EH (cell line): ENCODE measurements around the gene APLNR.

Experiments used
- DNase-seq: peaks from one replicate; pipeline ENCODE4 v3.0.0-alpha.2; 2015; ENCODE audit warnings: low read depth

The APLNR gene

DNA sequence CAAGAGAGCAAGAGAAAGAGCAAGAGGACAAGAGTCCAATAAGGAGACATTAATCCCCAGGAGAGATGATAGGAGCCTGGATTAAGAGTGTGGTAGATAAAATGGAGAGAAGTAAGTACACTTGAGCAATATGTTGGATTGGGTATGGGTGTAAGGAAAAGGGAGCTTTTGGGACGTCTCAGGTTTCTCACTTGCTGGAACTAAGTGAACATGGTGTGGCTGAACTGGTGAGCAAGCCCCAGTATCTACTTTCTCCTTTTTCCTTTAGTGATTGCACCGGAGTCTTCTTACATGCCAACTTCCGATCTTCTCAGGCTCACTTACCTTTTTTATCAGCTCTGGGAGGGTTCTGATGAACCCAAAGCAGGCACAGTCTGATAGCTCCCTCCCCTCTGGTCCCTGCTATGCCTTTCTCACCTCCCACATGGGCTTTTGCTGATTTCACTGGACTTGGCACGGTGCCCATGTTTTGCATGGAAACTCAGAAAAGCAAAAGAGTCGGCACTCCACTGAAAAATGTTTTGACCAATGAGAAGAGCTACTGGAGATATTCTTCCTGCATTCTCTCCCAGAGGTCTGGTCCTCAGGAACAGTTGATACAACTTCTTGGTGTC is 14.5 kb upstream of the APLNR start:
- DNase-seq, result peak; percentile 60

DNA sequence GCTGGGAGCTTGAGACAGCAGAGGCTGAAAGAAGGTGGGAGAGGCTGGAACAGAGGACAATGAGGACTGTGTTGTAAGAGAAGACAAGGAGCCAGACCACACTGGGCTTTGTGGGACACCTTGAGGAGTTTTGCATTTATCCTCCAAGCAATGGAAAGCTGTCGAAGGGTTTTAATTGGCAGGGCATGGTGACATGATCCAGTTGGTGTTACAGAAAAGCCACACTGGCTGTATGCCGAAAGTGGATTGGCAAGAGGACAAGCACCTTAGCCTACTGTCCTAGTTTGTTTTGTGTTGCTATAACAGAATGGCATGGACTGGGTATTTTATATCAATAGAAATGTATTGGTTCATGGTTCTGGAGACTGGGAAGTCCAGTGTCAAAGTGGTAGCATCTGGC is 14.0 kb upstream of the APLNR start:
- DNase-seq, result no peak

DNA sequence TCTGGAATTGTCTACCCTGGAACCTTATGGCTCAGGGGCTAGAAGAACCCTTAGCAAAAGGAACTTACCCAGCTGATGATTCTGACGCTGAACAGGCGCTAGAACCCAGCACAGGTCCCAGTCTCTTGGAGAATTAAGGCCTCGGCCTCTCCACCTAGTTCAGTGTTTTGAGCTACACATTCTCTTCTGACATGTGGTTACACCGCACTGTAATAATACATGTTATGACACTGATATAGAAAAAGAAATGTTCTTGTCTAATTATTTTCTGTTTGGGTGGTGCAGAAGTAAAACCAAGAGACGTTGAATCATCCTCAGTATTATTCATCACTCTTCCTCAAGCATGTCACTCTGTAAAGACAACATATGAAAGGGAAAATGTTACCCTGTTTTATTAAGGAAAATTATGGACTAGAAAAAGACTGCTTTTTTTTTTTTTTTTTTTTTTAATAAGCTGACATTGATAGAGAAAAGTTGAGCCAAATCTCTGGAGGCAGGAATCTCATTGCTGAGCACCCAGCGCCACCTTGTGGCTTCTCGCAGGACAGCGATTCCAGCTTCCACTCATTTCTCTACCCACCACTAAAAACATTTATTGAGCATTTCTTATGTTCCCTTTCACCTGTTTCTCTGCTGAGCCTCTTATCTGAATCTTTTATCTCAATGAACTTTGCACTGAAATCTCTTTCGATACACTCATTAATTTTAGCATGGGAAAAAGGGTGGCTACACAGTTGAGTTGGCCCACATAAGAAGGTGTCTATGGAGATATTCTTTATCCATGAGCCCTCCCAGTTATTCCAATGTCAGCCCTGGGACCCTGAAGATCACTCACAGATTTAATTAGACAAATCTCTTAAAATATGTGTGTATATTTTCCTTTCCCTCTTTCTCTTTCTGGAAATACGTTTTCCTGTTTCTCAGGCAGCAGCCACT is 12.6 kb upstream of the APLNR start:
- DNase-seq, result peak; percentile 69

DNA sequence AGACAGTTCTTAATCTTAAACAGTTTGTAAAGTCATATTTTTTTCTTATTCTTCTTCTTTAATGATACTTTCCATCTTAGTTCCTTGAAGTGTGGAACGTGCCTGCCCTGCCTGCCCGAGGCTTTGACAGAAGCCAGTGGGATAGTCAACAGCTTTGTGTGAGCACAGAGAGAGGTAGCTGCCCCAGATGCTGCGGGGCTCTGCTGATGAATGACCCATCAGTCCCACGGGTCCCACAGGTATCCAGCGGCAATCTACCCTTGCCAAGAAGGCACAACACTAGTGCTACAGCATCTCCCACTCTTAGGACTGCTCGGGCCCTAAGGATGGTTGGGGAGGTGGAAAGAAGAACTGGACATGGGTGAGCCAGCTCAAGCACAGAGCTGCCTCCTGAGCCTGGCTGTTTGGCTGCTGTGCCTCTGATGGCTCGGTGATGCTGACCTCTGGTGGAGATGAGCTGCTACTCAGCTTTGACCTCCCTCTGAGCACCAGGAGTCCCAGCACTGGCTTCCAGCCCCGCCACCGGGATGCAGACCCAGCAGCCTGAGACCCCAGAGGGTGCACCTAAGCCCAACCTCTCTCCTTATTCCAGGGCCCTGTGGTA is 11.8 kb upstream of the APLNR start:
- peak; percentile 78 for DNase-seq

DNA sequence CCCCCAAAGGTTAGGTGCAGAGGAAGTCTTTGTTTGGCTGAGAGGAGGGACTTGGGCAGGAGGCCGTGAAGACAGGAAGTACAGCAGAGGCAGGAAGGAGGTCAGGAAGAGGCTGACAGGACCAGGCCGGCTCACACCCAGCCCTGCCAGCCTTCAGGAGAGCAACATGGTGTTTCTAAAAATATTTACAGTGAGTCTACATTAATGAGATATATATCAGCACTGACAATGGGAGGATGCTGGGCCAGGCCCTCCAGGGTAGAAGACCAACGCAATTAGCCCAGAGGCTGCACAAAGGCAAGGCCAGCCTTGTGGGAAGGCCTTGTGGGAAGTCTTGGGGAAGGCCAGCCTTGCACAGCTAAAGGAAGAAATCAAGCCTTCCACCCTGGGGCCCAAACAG is 7.9 kb upstream of the APLNR start:
- DNase-seq, result no peak

DNA sequence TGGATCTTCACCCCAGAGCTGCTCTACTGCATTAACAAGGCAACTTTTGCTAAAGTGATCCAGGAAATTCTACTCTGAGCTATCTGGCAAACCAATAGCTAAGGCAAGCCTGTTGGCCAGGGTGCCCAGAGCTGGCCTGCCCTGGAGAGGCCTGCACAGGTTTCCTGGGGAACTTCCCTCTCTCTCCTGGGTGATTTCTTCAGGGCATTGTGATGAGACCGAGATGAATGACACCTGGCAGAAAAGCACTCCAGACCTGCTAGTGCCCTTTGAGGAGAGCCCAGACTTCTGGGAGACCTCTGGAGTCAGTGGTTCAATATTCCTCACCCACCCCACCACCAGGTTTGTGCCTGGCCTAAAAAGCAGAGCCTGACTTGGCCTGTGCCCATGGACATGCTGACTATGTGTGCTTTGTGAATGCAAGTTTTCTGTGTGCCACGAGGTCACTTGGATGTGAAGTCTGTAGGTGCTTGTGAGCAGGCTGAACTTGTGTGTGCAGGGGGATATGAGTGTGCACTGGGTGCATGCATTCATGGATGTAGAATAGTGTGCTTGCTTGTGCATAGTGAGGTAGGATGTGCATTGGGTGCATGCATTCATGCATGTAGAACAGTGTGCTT is 4.4 kb upstream of the APLNR start:
- no peak for DNase-seq

DNA sequence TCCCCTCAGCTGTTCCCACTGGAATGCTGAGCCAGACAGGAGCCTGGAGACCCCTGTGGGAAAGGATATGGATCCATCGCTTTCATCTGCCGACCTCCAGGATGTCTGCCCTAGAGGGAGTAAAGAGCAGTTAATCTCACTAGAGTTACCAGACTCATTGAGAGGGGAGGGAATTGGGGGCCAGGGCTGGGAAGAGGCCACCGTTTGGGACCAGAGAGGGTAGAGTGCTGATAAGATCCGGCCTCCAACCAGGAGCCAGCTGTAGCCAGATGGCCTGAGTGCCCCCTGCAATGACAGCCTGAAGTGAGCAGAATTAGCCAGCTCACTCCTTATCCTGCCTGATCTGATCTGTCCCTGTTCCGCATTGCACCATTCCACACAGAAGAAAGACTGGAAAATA is 3.7 kb upstream of the APLNR start:
- DNase-seq, result no peak

DNA sequence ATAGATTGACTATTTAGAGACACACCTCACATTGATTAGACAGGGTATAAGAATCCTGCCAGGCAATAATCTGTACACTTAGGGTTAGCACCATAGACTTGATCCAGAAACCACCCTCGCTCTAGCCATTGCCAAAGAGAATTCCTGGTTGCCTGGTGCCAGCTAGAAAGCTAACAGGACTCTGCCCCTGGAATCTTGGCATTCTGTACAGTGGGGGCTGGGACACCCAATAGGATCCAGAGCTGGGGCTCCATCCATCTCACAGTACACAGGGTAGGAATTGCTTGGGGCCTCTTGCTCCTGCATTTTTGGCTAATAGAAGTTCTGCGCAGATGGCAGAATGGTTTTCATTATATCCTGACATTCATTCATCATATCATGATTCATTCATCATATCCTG is 3.0 kb upstream of the APLNR start:
- no peak for DNase-seq

DNA sequence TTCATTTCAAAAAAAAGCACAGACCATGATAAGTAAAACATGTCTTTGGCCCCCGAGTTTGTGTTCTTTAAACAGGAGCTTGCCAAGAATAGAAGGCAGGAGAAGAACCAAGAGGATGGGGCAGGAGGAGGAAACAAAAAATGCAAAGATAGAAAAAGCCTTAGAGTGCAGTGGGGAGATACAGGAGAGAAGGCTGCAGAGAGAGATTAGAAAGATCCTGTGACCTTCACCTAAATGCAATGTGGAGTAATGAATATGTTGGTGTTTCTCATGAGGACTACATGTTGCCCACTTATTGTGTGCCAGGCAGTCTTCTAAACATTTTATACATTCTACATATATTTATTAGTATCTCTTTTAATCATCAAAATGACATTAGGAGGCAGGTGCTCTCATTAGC is 2.3 kb upstream of the APLNR start:
- DNase-seq, result no peak

DNA sequence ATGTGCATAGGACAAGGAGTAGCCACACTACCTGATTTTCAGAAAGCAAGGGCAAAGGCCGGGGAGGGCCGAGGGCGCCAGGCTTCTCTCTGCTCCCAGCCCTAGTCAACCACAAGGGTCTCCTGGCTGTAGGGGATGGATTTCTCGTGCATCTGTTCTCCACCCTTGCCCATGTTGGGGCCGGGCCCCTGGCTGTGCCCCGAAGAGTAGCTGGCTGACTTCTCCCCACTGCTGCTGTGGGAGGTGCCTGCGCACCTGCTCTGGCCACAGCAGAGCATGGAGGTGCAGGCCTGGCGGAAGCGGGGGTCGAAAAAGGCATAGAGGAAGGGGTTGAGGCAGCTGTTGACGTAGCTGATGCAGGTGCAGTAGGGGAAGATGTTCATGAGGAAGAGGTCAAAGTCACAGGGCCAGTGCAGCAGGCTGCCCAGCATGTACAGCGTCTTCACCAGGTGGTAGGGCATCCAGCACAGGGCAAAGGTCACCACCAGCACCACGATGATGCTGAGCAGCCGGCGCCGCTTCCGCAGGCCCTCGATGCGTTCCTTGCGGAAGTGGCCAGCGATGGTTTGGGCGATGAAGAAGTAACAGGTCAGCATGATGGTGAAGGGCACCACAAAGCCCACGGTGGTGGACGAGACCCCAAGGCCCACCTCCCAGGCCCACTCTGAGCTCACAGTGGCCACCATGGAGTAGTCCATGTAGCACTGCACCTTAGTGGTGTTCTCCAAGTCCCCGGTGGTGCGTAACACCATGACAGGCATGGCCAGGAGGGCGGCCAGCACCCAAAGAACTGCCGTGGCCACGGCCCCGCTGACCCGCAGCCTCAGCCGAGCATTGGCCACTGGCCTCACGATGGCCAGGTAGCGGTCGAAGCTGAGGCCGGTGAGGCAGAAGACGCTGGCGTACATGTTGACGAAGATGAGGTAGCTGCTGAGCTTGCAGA is 1.0 kb downstream of the APLNR start:
- DNase-seq, result no peak

DNA sequence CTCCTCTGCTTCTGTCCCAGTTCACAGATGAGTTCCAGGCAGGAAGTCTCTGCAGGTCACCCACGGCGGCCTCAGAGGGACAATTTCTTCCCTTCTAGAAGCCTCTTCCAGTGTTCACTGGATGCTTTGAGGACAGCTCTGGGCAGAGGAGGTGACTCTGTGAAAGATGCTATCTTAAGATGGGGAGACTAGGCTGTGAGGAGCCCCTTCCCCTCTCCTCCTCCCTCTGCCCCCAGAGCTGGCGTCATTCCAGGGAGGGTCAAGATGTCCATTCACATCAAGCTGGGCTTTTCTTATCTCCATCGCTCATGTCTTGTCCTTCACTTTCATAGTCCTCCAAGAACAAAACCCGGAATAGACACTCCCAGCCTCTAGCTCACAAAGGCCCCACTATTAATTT is 3.3 kb downstream of the APLNR start:
- no peak for DNase-seq

DNA sequence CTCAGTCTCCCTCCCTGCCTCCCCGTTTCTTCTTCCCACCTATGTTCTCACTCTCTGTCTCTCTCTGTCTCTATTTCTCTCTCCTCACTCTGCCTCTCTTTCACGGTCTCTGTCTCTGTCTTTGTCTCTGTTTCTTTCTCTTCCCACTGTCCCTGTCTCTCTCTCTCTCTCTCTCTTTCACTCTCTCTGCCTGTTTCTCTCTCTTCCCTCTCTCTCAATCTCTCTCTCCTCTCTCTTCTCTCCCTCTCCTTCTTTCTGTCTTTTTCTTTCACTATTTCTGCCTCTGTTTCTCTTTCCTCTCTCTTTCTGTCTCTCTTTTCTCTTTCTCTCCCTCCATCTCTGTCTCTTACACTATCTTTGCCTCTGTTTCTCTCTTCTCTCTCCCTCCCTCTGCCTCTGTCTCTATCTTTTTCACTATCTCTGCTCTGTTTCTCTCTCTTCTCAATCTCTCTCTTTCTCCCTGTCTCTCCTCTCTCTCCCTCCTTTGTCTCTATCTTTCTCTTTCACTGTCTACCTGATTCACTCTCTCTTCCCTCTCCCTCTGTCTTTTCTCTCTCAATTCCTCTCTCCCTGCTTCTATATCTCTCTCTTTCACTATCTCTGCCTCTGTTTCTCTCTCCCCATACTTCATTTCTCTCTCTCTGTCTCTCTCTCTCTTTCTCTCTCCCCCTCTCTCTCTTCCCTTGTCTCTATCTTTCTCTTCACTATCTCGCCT is 5.4 kb downstream of the APLNR start:
- no peak for DNase-seq

DNA sequence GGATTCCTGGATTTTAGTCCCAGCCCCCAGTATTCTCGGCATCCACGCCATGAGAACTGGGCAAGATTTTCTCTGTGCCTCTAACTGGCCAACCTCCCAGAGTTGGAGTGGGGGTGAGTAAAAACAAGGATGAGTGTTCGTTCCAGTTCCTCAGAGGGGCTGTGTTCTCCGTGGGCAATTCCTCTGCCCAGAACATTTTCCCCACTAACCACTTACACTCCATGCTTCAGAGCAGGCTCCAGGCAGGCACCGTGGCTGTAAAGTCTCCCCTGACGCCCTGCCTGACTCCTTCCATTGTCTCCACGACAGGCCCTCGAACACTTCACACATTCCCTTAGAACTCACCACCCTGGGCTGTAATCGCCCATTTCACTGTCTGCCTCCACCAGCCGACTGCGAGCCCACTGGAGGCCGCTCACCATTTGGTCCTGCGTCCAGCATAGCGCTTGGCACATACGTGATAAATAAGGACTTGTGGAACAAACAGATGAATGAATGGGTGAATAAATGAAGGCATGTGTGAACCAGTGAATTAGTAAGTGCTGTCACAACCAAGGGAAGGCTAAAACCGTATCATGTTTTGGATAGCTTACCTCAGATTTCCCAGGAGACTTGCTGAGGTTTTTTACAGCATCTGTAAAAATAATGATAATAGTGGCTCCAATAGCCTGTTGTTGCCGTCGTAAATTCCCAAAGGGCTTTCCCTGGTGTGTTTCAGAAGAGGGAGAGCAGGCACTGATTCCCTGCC is 6.1 kb downstream of the APLNR start:
- no peak for DNase-seq

DNA sequence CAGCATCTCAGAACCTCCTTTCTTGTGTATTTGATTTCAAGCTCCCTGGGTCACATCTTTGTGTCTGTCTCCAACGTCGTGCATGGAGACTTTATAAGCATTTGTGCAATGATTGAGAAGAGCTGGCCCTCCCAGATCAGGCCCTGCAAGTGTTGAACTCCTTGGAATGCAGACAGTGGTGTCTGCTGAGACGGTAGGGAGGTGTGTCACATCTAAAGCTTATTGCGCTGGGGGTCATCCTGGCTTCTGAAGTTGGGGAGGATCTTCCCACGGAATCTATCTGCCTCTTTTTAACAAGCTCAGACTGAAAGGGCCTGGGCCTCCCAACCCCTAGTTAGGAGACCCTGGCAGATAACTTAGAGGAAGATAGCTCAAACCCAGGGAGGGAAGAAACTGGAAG is 6.7 kb downstream of the APLNR start:
- DNase-seq, result peak; percentile 33

DNA sequence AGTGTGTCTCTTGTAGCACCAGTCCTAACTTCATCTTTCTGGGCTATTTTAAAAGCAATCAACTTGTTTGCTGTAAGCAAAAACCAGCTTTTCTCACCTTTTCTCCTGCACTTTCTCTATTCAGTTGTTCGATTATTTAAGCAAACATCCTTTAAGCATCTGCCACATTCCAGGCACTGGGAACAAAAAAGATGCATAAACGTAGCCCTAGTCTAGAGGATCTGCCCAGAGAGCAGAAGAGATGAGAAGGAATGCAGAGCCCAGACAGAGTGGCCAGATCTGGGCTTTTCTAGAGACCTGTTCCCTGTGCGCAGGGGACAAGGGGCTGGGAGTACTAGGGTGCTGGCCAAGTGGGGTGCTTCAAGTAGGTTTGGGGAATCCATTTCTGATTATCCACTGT is 8.4 kb downstream of the APLNR start:
- no peak for DNase-seq

DNA sequence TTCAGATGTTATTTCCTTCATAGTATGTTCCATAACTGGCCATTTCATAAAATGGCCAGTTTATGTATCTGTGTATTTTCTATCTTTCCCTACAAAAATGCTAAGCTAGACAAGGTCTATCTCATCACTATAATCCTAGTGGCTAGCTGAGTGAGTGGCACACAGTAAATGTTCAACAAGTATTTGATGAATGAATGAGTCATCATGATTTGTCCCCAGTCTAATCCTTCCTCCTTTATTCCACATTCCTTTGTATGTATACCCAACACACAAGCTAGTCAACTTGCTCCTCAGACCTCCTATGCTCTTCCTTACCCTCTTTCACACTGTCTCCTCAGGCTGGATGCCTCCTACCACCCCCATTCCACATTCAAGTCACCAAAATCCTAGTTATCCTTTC is 12.5 kb downstream of the APLNR start:
- DNase-seq, result peak; percentile 84

DNA sequence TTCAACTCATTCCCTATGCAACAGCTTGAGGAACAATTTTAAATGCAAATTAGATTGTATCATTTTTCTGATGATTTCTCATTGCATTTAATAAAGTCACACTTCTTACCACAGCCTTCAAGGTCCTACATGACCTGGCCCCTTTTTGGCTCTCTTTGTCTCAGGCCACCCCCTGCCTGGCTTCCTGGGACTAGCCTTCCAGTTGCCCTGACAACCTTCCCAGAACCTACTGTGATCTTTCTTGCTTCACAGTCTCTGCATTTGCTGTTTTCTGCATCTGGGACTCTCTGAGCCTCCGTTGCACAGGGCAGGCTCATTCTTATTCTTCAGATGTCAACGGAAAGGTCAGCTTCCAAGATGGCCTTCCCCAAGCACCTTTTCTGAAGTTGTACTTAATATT is 12.9 kb downstream of the APLNR start:
- no peak for DNase-seq

DNA sequence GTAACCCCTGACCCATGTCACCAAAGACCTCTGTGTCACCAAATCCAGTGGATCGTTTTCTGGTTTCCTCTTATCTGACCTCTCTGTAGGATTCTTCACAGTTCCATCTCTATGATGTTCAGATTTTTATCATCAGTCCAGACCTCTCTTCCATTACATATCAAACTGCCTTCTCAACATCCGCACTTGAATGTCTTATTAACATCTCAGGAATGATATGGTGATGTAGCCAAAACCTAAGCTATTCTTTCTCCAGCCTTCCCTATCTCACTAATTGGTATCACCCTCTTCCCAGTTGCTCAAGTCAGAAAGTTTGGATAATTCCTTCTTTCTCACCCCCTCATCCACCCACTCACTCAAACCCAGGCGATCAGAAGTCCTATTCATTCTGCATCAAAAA is 13.4 kb downstream of the APLNR start:
- peak; percentile 80 for DNase-seq

DNA sequence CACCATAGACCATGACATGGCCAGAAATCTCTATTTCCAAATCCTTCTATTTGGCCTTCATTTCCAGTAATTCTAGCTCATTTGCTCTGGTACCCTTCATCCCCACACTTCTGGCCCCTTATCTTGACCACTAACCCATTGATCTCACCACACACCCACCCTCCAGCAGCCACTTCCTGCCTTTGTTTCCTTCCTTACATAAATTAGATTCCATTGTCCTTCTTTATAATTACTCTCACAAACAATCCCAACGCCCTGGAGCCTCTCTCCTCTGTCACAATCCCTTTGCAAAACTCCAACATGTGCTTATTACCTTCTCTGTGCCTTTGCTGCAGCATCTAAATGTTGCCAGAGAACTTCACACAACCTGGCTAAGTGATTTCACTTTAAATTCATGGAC is 14.8 kb downstream of the APLNR start:
- no peak for DNase-seq

DNA sequence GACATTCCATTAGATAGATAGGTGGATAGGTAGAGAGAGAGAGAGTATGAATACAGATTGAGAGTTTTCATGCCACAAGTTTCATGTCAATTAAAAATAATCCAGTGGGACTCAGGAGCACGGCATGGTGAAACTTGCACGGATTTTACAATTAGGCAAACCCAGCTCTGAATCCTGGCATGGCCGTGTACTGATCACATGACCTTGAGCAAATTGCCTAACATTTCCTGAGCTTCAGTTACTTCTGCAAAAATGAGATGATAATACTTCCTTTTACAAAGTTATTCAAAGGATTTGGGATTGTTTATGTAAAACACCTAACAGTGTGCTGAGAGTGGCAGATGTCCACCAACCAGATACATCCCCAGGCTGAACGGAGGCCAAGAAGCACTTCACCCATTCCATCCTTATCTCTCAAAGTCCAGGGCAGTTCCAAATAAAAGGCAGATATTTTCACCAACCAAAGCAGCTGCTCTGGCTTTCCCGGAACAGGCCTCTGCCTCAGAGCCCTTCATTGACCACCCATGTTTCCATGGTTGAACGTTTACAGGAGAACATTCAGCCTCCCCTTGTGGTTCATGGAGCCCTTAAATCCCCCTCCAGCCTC is 17.9 kb downstream of the APLNR start:
- no peak for DNase-seq
